GM23338 (cell line): ENCODE results near the gene PRG3.

ENCODE experiments used
- CTCF ChIP-seq, 2 experiments: fragments of 200-600 bp in 1 of 2; sonication (generic) in 1 of 2; conservative IDR thresholded peaks; 2 replicates each; pipeline versions ENCODE4 v1.5.1 to v1.6.1; 2016 to 2017; ENCODE audit warnings: antibody characterized with exemption in 2 of 2, low read depth in 2 of 2, mild to moderate bottlenecking in 2 of 2, moderate library complexity in 1 of 2
- EZH2 ChIP-seq: fragments of 200-600 bp; sonication (generic); IDR thresholded peaks from one replicate; pipeline ENCODE4 v1.8.0; 2017; ENCODE audit warnings: antibody characterized with exemption, mild to moderate bottlenecking, low read depth; ENCODE audit not compliant: unreplicated experiment
- REST ChIP-seq: IDR thresholded peaks from one replicate; pipeline ENCODE4 v1.6.1; 2018; ENCODE audit warnings: antibody characterized with exemption; ENCODE audit not compliant: unreplicated experiment

GRCh38 chr11:57340039-57340615 is 40.8 kb downstream of the PRG3 start:
- peak; percentile 58 to 73 for TF ChIP-seq CTCF (conservative IDR thresholded peaks at IDR 0.05; ENCODE audit: low read depth in 2 of 2)
- no peak for TF ChIP-seq REST
- no peak for TF ChIP-seq EZH2
